Cortex of kidney (tissue), 1 donor: ENCODE data around the gene SYNGR3.

Source experiments
- DNase-seq: peaks from one replicate; lab custom pipeline; 2025; lab: John Stamatoyannopoulos, UW

SYNGR3 gene

GRCh38 chr16:1992704-1993317, 3.0 kb downstream of the SYNGR3 start:
- DNase-seq: no peak

GRCh38 chr16:1993731-1994131, 4.0 kb downstream of the SYNGR3 start:
- DNase-seq: no peak

GRCh38 chr16:1997494-1998359, 8.0 kb downstream of the SYNGR3 start:
- DNase-seq: no peak

- no peak for DNase-seq
These were observed 8.6 kb downstream of the SYNGR3 start for GRCh38 chr16:1998360-1998835.

- DNase-seq: no peak
These were observed 9.4 kb downstream of the SYNGR3 start for GRCh38 chr16:1998852-1999801.

GRCh38 chr16:1999866-2000514, 10.2 kb downstream of the SYNGR3 start:
- DNase-seq: no peak

GRCh38 chr16:2001035-2001434, 11.3 kb downstream of the SYNGR3 start:
- no peak for DNase-seq

- DNase-seq: no peak
These were observed 11.9 kb downstream of the SYNGR3 start for GRCh38 chr16:2001456-2002355.

GRCh38 chr16:2002406-2003230, 12.8 kb downstream of the SYNGR3 start:
- no peak for DNase-seq

- no peak for DNase-seq
These were observed 13.6 kb downstream of the SYNGR3 start for GRCh38 chr16:2003231-2003826.

GRCh38 chr16:2003827-2004641, 14.3 kb downstream of the SYNGR3 start:
- DNase-seq: no peak

- DNase-seq: no peak
These were observed 15.2 kb downstream of the SYNGR3 start for GRCh38 chr16:2004795-2005517.

GRCh38 chr16:2005646-2006045, 15.9 kb downstream of the SYNGR3 start:
- DNase-seq: no peak

- DNase-seq: no peak
These were observed 16.5 kb downstream of the SYNGR3 start for GRCh38 chr16:2006317-2006716.

- DNase-seq: no peak
These were observed 17.5 kb downstream of the SYNGR3 start for GRCh38 chr16:2007081-2007836.

- DNase-seq: no peak
These were observed 18.3 kb downstream of the SYNGR3 start for GRCh38 chr16:2008009-2008526.
